ENCODE measurements around the gene GABRR3.

GRCh38 chr3:98070840-98071239, 35.7 kb upstream of the GABRR3 start:
- TF ChIP-seq POLR2AphosphoS5 (IDR thresholded peaks at IDR 0.05; ENCODE audit: low read depth) (no peak), CTCF (conservative IDR thresholded peaks at IDR 0.05; ENCODE audit: low read depth in 2 of 2) (no peak), EZH2 (IDR thresholded peaks at IDR 0.05; ENCODE audit: low read depth, unreplicated experiment) (no peak), EZH2phosphoT487 (IDR thresholded peaks at IDR 0.05; ENCODE audit: unreplicated experiment) (no peak), ZNF331 (CRISPR knock-in tag; IDR thresholded peaks at IDR 0.05; ENCODE audit: low read depth) (no peak), CREB1 (CRISPR knock-in tag; IDR thresholded peaks at IDR 0.05; ENCODE audit: low read depth) (no peak), ETS1 (IDR thresholded peaks at IDR 0.05) (no peak)

All from GM23338 (cell line).